OCI-LY3 (cell line): ENCODE data around the gene METTL23.
"Not testable (repeated sequence)": the region's sequence is repeated elsewhere in the genome, so short reads cannot be mapped to it uniquely, and the experiment has no call there.

Experiments
- H2AFZ ChIP-seq: fragments of 200-600, 300-600 bp; shearing (Covaris generic); 2 replicates; pipeline ENCODE4 v1.6.0; 2014; ENCODE audit warnings: antibody characterized with exemption, low read depth, low read length
- H3K27ac ChIP-seq: fragments of 200-600, 300-600 bp; sonication (generic); 2 replicates; pipeline ENCODE4 v1.5.1; 2014; ENCODE audit warnings: mild to moderate bottlenecking, low read length, moderate library complexity, mixed read lengths
- H3K27me3 ChIP-seq: fragments of 200-600, 300-600 bp; sonication (generic); 2 replicates; pipeline ENCODE4 v1.6.1; 2014; ENCODE audit warnings: low read depth, low read length, mixed read lengths
- H3K36me3 ChIP-seq: fragments of 200-600, 300-600 bp; sonication (generic); replicated peaks from 2 replicates; pipeline ENCODE3; 2014; ENCODE audit warnings: low read depth, low read length, mixed read lengths
- H3K4me1 ChIP-seq: fragments of 300-600, 200-600 bp; sonication (generic); 2 replicates; pipeline ENCODE4 v1.6.1; 2014; ENCODE audit warnings: low read length, mixed read lengths
- H3K4me2 ChIP-seq: fragments of 200-600, 300-600 bp; sonication (generic); 2 replicates; pipeline ENCODE4 v1.6.1; 2014; ENCODE audit warnings: low read length, mixed read lengths
- H3K4me3 ChIP-seq: fragments of 300-600, 200-600 bp; sonication (generic); 2 replicates; pipeline ENCODE4 v1.5.1; 2014; ENCODE audit warnings: antibody characterized with exemption, mild to moderate bottlenecking, low read length, moderate library complexity
- H3K79me2 ChIP-seq: fragments of 300-600, 200-600 bp; shearing (Covaris generic); 2 replicates; pipeline ENCODE4 v1.6.1; 2014; ENCODE audit warnings: mild to moderate bottlenecking, low read length, mixed read lengths
- H3K9ac ChIP-seq: fragments of 300-600, 200-600 bp; shearing (Covaris generic); 2 replicates; pipeline ENCODE4 v1.6.0; 2014; ENCODE audit warnings: mild to moderate bottlenecking, low read length, moderate library complexity
- H3K9me3 ChIP-seq: fragments of 200-600, 300-600 bp; shearing (Covaris generic); 2 replicates; pipeline ENCODE4 v1.6.1; 2014; ENCODE audit warnings: low read length, mixed read lengths; ENCODE audit not compliant: insufficient read depth
- H4K20me1 ChIP-seq: fragments of 200-600, 300-600 bp; sonication (generic); 2 replicates; pipeline ENCODE4 v1.6.1; 2016; ENCODE audit warnings: low read length, mixed read lengths; ENCODE audit not compliant: insufficient read depth
- EZH2phosphoT487 ChIP-seq: fragments of 200-600 bp; shearing (Covaris generic); IDR thresholded peaks from 2 replicates; pipeline ENCODE4 v1.6.1; 2018; ENCODE audit warnings: antibody characterized with exemption, mixed run types, low read depth
- TF ChIP-seq, protein P1 (sequence below): fragments of 200-600, 300-600 bp; sonication (generic); IDR thresholded peaks from 2 replicates; pipeline ENCODE4 v1.5.1; 2014; ENCODE audit warnings: antibody characterized with exemption, low read length, low read depth

Gene METTL23

DNA sequence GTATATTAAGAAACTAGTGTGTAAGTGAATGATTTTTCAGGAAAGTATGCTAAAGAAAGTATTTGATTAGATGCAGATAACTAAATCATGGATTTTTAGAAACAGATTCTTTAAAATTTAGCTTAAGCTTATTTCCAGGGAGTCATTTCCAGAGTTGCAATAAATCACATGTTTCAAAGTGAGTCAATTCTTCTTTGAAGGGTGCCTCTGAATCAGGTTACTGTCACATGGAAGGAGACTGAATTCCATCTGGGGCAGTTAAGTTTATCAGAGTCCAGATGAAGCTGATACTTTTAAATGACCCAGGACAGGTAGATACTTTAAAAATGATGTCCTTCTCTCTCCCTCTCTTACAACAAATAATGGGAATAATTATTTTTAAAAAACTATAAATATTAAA is 16.3 kb downstream of the METTL23 start:
- H3K27ac ChIP-seq: no peak overlapping the region
- H3K4me3 ChIP-seq: no peak overlapping the region
- no peak overlapping the region for H3K4me2 ChIP-seq
- no peak overlapping the region for H3K9ac ChIP-seq
- H2AFZ ChIP-seq: no peak overlapping the region
- H3K36me3 ChIP-seq: peaks cover 17% of the 10 kb centered on the region
- H3K9me3 ChIP-seq: no peaks in the 10 kb centered on the region
- H3K79me2 ChIP-seq: peaks cover 9% of the 10 kb centered on the region
- peaks cover 7% of the 10 kb centered on the region for H3K4me1 ChIP-seq
- H3K27me3 ChIP-seq: no peaks in the 10 kb centered on the region
- TF ChIP-seq, protein P1, sequence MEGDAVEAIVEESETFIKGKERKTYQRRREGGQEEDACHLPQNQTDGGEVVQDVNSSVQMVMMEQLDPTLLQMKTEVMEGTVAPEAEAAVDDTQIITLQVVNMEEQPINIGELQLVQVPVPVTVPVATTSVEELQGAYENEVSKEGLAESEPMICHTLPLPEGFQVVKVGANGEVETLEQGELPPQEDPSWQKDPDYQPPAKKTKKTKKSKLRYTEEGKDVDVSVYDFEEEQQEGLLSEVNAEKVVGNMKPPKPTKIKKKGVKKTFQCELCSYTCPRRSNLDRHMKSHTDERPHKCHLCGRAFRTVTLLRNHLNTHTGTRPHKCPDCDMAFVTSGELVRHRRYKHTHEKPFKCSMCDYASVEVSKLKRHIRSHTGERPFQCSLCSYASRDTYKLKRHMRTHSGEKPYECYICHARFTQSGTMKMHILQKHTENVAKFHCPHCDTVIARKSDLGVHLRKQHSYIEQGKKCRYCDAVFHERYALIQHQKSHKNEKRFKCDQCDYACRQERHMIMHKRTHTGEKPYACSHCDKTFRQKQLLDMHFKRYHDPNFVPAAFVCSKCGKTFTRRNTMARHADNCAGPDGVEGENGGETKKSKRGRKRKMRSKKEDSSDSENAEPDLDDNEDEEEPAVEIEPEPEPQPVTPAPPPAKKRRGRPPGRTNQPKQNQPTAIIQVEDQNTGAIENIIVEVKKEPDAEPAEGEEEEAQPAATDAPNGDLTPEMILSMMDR: no peak
- no peak for TF ChIP-seq EZH2phosphoT487
- H4K20me1 ChIP-seq: no peaks in the 10 kb centered on the region

GRCh38 chr17:76744747-76745146 is 18.1 kb downstream of the METTL23 start:
- Histone ChIP-seq H3K4me1 (no peaks in the 10 kb centered on the region), H3K4me3 (no peak overlapping the region), H3K27ac (no peak overlapping the region), H2AFZ (no peak overlapping the region), H3K79me2 (no peaks in the 10 kb centered on the region), H3K9ac (no peak overlapping the region), H3K27me3 (no peaks in the 10 kb centered on the region), H4K20me1 (no peaks in the 10 kb centered on the region), H3K9me3 (no peaks in the 10 kb centered on the region), H3K4me2 (no peak overlapping the region), H3K36me3 (peaks cover 17% of the 10 kb centered on the region)
- no peak for TF ChIP-seq EZH2phosphoT487
- TF ChIP-seq, protein P1: no peak

- not testable (repeated sequence) for H4K20me1 ChIP-seq, H3K9me3 ChIP-seq, H3K4me3 ChIP-seq, H2AFZ ChIP-seq, H3K79me2 ChIP-seq, H3K27ac ChIP-seq, H3K4me2 ChIP-seq, H3K27me3 ChIP-seq, H3K9ac ChIP-seq, H3K4me1 ChIP-seq
- H3K36me3 ChIP-seq: peaks cover 17% of the 10 kb centered on the region
Measured at GRCh38 chr17:76745785-76746184, 19.1 kb downstream of the METTL23 start.

DNA sequence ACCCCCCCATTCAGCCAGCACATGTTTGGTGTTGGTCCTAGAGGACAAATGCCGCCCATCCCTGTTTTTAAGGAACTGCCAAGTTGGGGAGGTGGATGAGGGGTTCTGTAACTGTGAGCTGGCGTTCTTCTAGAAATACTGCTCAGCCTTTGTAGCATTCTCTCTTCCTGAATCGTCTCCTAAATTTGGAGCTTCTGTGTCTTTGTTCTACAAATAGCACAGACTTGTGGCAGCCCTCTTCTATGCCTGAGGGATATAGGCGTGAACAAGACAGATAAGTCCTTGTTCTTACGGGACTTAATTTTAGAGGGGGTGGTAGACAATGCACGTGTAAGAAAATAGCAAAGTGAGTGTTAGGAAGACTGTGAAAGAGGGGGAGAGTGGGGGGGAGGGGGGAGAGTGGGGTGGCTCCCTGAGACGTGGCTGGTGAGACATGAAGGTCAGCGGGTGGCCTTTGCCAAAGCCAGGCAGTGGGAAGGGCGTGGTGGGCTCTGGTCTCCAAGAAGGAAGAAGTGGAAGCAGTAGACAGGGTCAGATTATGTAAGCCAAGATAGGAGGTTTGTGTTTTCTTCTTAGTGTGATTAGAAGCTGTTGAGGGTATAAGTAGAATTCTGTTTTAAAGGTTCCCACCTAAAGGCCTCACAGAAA is 21.2 kb downstream of the METTL23 start:
- Histone ChIP-seq H3K9ac (no peak overlapping the region), H3K4me1 (peaks cover 4% of the 10 kb centered on the region), H3K9me3 (no peaks in the 10 kb centered on the region), H3K27ac (no peak overlapping the region), H3K27me3 (no peaks in the 10 kb centered on the region), H3K4me3 (no peak overlapping the region), H3K36me3 (peaks cover 13% of the 10 kb centered on the region), H3K4me2 (no peak overlapping the region), H4K20me1 (no peaks in the 10 kb centered on the region), H3K79me2 (no peaks in the 10 kb centered on the region), H2AFZ (no peak overlapping the region)
- TF ChIP-seq, protein P1: no peak
- TF ChIP-seq EZH2phosphoT487: no peak
